HUDEP-2 (cell line): ENCODE results near the gene NXPH4.
A peak's percentile ranks its signal among the peaks of the same experiment; 100 is the strongest.

Experiments
- DNase-seq, 76 experiments: peaks; one replicate each; lab custom pipeline; 2025; ENCODE audit not compliant: unreplicated experiment in 76 of 76; lab: John Stamatoyannopoulos, UW

NXPH4 gene

DNA sequence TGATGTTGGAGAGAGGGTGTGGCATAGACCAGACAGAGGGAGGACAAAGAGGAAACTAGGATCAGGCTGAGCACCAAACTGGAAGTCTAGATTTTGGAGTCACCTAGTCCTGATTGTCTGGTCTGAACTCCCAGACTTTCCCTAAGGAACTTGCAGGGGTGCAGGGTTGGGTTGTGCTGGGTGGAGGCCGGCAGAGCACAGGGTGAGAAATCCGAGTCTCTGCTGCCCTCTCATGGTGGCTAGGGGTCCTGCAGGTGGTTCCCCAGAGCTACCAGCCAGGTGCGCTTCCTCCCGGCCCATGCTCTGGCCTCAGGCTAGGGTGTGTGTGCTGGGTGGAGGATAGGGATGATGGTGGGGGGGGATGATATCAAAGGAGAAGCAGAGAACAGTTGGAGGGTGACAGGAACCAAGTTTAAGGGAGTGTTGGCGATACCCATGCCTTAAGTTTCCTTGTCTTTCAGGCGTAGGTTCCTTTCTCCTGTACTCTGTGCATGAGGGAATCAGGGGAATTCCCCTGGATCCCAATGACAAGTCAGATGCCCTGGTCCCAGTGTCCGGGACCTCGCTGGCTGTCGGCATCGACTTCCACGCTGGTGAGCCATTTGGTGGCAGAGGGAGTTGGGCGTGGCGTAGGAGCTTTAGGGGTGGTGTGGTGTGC, 33.5 kb upstream of the NXPH4 start:
- DNase-seq, result peak in 61 of 76 experiments; percentile 5 to 82 (median 48)

DNA sequence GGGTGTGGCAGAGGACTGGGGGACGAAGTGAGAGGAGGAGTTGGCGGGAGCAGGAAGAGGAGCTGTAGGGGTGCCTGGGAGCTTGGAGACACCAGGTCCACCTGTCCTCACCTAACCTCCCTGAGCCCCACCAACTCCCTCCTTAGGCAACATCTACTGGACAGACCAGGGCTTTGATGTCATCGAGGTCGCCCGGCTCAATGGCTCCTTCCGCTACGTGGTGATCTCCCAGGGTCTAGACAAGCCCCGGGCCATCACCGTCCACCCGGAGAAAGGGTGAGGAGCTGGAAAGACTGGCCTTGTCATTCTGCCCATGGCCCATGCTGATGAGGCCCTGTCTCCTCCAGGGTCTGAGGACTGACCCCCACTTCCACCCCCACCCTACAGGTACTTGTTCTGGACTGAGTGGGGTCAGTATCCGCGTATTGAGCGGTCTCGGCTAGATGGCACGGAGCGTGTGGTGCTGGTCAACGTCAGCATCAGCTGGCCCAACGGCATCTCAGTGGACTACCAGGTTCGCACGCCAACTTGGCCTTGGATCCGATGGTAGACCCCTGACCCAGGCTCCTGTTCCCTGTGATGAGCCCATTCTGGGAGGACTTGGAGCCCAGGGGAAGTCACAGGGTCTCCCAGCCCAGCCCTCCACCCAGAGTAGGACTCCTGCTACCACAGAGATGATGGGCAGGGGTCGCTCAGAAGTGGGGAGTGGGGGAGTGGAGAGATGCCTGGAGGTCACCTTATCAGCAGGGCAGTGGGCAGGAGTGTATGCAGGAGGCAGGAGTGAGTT, 32.5 kb upstream of the NXPH4 start:
- no peak for DNase-seq

DNA sequence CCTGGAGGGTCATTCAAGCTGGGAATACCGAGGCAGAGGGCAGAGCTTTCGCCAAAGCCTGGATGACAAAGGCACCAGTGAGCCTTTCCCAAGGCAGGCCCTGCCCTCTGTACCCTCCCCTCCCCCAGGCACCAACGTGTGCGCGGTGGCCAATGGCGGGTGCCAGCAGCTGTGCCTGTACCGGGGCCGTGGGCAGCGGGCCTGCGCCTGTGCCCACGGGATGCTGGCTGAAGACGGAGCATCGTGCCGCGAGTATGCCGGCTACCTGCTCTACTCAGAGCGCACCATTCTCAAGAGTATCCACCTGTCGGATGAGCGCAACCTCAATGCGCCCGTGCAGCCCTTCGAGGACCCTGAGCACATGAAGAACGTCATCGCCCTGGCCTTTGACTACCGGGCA, 31.2 kb upstream of the NXPH4 start:
- no peak for DNase-seq

DNA sequence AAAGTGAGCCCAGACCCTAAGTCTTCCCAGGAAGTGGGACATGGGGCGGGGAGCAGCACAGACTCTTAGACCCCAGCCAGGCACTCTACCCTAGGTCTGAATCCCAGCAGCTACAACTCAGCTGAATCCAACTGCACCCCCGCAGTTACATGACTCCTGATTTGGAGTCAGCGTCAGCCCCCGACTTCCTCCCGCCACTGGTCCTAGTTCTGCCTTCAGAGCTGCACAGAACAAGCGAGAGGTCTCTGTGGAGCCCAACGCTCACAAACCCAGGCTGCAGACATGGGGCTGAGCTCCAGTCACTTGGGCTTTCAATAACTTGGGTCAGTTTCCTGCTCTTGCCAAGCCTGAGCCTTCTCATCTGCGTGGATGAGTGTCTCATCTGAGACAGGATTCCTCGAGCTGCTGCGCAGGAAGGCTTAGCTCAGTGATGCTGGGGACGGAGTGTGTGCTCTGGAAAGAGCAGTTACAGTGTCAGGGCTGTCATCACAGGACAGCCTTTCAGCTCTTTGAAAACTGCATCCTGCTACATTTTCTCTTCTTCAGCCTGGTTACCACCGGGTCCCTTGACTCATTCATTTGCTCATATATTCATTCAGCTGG, 30.6 kb upstream of the NXPH4 start:
- no peak for DNase-seq

DNA sequence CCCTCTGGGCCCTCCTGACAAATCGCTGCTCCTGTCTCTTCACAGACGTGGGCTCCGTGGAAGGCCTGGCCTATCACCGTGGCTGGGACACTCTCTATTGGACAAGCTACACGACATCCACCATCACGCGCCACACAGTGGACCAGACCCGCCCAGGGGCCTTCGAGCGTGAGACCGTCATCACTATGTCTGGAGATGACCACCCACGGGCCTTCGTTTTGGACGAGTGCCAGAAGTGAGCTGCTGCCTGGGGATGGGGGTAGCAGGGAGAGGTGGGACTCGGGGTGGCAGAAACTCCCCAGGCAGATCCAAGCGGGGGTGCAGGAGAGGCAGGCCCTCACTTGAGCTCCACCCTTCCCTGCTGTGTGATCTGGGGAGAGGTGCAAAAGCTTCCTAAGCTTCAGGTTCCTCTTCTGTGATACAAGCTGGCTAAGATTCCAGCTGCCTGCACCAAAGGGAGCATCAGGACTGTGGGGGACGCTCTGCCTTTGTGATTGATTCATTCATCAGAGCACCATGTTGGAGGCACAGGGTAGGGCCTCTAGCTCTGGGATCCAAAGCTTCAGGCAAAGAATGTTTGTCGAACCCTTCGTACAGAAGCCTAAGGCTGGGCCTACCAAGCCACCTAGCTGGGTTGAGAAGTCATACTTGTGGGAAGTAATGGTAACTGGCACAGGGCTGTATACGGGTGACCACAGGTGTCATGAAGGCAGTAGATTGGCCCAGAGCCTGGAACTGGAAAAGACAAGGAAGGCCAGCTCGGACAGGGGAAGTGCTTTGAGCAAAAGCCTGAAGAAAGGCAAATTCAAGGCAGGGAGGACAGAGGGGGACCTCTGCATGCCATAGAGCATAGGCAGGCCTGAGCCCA, 29.1 kb upstream of the NXPH4 start:
- no peak for DNase-seq

DNA sequence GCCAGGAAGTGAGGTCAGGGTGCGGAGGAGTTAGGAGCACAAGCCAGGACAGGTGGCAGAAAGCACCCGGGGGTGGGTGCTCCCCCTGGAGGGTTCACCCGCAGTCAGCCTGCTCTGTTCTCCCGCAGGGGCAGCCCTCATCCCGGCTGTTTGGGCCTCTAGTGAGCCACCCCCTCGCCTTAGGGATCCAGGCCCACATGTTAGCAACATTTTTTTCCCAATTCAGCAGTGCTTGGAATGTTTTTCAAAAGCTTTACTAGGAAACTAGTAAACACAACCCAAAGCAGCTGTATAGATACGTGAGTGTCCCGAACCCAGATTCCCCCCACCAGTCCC, 28.5 kb upstream of the NXPH4 start:
- DNase-seq, result no peak

DNA sequence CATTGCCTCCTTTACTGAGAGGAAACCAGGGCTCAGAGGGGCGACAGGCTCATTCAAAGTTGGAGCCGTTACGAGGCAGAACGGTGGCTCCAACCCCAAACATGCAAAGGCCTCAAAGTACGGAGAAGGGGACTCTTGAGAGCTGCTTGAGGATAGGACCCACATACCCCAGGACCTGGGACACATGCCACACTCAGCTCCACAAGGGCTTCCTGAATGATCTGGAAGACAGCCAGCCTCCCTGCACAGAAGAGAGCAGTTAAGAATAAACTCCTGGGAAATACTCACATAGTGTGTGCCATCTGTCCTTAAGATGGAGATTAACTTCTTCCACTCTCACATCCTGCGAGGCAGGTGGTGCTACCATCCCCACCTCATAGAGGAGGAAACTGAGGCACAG, 26.6 kb upstream of the NXPH4 start:
- DNase-seq, result no peak

DNA sequence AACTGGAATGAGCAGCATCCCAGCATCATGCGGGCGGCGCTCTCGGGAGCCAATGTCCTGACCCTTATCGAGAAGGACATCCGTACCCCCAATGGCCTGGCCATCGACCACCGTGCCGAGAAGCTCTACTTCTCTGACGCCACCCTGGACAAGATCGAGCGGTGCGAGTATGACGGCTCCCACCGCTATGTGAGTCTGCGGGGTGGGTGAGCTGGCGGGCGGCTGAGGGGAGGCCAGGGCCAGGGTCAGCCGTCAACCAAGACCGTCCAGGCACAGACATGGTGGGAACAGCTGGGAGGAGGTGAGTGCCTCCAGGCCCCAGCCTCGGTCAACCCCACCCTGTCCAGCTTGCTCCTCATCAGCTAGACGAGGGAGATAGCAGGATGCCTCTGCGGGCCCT, 25.8 kb upstream of the NXPH4 start:
- DNase-seq, result no peak

DNA sequence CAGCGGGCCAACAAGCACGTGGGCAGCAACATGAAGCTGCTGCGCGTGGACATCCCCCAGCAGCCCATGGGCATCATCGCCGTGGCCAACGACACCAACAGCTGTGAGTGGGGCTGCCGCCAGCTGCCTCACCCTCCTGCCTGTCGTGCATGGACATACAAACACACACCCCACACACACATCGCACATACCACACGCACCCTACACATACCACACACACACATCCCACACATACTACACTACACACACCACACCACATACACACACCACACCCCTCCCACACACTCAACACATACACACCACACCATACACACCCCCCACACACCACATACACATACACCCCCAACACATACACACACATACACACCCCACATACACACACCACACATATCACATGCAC, 25.2 kb upstream of the NXPH4 start:
- DNase-seq, result no peak

DNA sequence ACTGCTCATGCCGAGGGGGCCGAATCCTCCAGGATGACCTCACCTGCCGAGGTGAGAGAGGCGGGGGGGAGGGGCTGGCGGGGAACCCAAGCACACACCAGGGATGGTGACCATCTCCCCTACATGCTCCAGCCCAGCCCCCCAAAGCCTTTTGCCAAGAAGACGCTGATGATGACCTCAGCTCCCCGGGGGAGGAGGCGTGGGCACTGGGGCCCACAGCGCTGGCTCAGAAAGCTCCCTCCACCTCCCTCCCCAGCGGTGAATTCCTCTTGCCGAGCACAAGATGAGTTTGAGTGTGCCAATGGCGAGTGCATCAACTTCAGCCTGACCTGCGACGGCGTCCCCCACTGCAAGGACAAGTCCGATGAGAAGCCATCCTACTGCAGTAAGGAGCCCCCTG, 23.7 kb upstream of the NXPH4 start:
- no peak for DNase-seq

DNA sequence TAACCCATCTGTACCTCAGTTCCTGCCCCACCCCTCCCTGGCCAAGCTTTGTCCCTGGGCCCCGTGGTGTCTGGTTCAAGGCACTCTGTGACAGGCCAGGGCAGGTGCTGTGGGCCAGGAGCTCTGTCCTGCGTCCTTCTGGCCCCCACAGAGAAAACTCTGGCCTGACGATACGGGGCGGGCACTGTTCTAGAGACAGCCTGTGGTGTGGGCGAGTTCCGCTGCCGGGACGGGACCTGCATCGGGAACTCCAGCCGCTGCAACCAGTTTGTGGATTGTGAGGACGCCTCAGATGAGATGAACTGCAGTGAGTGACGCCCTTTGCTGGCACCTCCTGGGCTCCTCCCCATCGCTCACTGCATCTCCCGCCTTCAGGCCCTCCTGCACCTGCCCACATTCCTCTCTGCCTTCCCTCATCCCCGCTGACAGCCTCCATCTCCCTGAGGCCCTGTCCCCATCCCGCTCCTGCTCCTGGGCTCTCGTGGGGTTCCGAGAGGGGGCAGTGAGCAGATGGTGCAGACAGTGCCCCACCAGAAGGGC, 22.8 kb upstream of the NXPH4 start:
- DNase-seq, result no peak

DNA sequence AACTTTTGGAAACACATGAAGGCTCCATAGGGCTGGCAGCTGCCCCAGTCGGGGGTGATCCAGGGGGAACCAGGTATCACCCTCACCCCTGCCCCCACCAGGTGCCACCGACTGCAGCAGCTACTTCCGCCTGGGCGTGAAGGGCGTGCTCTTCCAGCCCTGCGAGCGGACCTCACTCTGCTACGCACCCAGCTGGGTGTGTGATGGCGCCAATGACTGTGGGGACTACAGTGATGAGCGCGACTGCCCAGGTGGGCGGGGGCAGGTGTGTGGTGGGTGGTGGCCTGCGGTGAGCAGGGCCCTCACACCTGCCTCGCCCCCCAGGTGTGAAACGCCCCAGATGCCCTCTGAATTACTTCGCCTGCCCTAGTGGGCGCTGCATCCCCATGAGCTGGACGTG, 22.3 kb upstream of the NXPH4 start:
- no peak for DNase-seq

DNA sequence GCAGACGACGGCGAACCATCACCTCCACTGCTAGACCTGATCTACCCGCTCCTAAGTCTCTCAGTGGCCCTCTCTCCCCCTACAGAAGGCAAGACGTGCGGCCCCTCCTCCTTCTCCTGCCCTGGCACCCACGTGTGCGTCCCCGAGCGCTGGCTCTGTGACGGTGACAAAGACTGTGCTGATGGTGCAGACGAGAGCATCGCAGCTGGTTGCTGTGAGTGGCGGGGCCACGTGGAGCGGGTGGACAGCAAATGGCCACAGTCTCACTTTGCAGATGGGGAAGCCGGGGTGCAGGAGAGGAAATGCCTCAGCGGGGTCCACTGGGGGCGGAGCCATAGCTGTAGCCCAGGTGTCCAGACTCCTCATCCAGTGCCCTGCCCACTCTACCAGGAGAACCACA, 21.4 kb upstream of the NXPH4 start:
- no peak for DNase-seq

DNA sequence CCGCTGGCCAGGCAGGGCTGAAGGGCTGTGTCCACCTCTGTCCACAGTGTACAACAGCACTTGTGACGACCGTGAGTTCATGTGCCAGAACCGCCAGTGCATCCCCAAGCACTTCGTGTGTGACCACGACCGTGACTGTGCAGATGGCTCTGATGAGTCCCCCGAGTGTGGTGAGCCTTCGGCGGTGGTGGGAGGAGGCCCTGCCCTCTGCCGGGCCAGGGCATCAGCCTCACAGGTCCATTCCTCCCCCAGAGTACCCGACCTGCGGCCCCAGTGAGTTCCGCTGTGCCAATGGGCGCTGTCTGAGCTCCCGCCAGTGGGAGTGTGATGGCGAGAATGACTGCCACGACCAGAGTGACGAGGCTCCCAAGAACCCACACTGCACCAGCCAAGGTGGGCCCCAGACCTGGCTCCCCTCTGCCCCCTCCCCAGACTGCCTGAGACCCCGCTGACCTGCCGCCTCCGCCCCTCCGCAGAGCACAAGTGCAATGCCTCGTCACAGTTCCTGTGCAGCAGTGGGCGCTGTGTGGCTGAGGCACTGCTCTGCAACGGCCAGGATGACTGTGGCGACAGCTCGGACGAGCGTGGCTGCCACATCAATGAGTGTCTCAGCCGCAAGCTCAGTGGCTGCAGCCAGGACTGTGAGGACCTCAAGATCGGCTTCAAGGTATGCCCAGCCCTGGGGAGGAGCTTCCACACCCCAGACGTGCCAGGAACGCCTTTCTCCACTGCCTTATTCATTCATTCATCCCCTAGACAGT, 20.8 kb upstream of the NXPH4 start:
- DNase-seq, result no peak

DNA sequence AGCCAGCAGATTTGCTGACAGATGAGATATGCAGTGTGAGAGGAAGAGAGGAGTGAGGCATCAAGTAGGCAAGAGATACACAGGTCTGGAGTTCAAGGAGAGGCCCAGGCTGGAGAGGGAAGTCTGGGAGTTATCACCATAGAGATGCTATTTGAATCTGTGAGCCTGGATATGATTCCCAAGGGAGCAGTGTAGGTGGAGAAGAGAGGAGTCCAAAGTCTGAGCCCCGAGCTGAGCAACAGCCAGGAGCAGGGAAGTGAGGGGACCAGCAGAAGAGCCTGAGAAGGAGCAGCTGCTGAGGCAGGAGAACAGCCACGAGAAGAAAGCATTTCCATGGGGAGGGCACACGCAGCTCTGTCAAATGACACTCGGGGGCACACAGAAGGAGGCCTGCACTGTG, 20.2 kb upstream of the NXPH4 start:
- DNase-seq, result no peak

DNA sequence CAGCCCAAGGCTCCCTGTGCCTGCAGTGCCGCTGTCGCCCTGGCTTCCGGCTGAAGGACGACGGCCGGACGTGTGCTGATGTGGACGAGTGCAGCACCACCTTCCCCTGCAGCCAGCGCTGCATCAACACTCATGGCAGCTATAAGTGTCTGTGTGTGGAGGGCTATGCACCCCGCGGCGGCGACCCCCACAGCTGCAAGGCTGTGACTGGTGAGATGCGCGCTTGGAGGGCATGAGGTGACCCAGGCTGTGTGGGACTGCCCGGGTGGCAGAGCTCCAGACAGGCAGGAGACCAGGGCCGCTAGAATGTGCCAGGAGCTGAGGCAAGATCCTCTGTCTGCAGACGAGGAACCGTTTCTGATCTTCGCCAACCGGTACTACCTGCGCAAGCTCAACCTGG, 19.6 kb upstream of the NXPH4 start:
- no peak for DNase-seq

DNA sequence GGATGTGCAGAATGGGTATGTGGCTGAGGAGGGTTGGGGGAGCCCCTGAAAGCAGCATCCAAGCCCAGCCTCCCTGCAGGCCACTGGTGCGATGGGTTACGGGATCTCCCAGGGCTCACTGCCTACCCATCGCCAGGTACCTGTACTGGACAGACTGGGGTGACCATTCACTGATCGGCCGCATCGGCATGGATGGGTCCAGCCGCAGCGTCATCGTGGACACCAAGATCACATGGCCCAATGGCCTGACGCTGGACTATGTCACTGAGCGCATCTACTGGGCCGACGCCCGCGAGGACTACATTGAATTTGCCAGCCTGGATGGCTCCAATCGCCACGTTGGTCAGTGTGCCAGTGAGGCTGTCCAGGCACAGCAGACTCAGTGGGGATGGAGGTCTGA, 18.3 kb upstream of the NXPH4 start:
- DNase-seq, result no peak

DNA sequence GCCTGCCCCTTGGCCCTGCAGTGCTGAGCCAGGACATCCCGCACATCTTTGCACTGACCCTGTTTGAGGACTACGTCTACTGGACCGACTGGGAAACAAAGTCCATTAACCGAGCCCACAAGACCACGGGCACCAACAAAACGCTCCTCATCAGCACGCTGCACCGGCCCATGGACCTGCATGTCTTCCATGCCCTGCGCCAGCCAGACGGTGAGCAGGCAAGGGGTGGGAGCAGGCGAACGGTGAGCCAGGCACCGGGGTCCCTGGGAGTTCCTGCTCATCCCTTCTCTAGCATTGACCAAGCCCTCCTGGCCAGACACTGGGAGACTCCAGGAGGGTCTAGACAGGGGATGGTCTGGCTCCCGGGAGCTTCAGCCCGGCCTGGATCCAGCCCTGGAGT, 17.4 kb upstream of the NXPH4 start:
- DNase-seq, result no peak

DNA sequence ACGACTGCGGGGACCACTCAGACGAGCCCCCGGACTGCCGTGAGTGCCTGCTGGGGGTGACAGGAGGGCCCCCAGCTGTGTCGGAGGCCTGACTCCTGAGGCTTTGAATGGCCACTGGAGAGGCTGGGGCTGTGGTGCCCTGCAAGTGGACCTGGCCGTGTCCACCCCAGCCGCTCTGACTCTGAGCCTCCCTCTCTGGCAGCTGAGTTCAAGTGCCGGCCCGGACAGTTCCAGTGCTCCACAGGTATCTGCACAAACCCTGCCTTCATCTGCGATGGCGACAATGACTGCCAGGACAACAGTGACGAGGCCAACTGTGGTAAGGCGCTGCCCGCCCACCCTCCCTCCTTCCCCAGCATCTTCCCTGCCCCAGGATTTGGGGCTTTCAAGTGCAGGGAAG, 16.1 kb upstream of the NXPH4 start:
- DNase-seq, result no peak

DNA sequence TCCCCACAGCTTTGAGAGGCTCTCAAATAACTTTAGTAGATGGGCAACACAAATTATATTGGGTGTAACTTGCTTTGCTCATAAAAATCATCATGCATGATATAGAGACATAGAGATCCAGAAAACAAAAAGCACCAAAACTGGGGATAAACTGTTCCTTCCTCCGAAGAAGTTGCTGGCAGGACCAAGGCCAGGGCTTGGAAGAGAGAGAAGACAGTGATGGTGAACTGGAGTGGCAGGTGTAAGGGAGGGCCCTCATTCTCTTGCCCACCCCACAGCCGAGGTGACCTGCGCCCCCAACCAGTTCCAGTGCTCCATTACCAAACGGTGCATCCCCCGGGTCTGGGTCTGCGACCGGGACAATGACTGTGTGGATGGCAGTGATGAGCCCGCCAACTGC, 15.4 kb upstream of the NXPH4 start:
- no peak for DNase-seq
